Measurements from ENCODE around the gene KIRREL3.

Gene KIRREL3

GRCh38 chr11:126464796-126465195 lies 535.8 kb downstream of the KIRREL3 start:
- DNase-seq (ENCODE audit: low read depth), result no peak
- TF ChIP-seq CTCF (IDR thresholded peaks at IDR 0.05; ENCODE audit: control insufficient read depth, insufficient read depth, low read depth, low read length, missing control alignments), result no peak

GRCh38 chr11:126462422-126462821 lies 538.1 kb downstream of the KIRREL3 start:
- no peak overlapping the region for H3K4me3 ChIP-seq (ENCODE audit: control insufficient read depth, low read depth, low read length)
- no peak for TF ChIP-seq CTCF (IDR thresholded peaks at IDR 0.05; ENCODE audit: control insufficient read depth, insufficient read depth, low read depth, low read length, missing control alignments)
- no peak for DNase-seq (ENCODE audit: low read depth)

More at GRCh38 chr11:126464796-126465195, 535.8 kb downstream of the KIRREL3 start:
- H3K4me3 ChIP-seq (ENCODE audit: control insufficient read depth, low read depth, low read length), result no peak overlapping the region

GRCh38 chr11:126461996-126462395 lies 538.6 kb downstream of the KIRREL3 start:
- H3K4me3 ChIP-seq (ENCODE audit: control insufficient read depth, low read depth, low read length), result no peak overlapping the region
- no peak for DNase-seq (ENCODE audit: low read depth)
- TF ChIP-seq CTCF (IDR thresholded peaks at IDR 0.05; ENCODE audit: control insufficient read depth, insufficient read depth, low read depth, low read length, missing control alignments), result no peak

GRCh38 chr11:126461096-126461440 lies 539.5 kb downstream of the KIRREL3 start:
- DNase-seq (ENCODE audit: low read depth), result no peak
- TF ChIP-seq CTCF (IDR thresholded peaks at IDR 0.05; ENCODE audit: control insufficient read depth, insufficient read depth, low read depth, low read length, missing control alignments), result no peak
- H3K4me3 ChIP-seq (ENCODE audit: control insufficient read depth, low read depth, low read length), result no peak overlapping the region

GRCh38 chr11:126460417-126461095 lies 540.0 kb downstream of the KIRREL3 start:
- no peak for TF ChIP-seq CTCF (IDR thresholded peaks at IDR 0.05; ENCODE audit: control insufficient read depth, insufficient read depth, low read depth, low read length, missing control alignments)
- no peak for DNase-seq (ENCODE audit: low read depth)
- H3K4me3 ChIP-seq (ENCODE audit: control insufficient read depth, low read depth, low read length), result no peak overlapping the region

- no peak for TF ChIP-seq CTCF (IDR thresholded peaks at IDR 0.05; ENCODE audit: control insufficient read depth, insufficient read depth, low read depth, low read length, missing control alignments)
- no peak overlapping the region for H3K4me3 ChIP-seq (ENCODE audit: control insufficient read depth, low read depth, low read length)
- DNase-seq (ENCODE audit: low read depth), result peak; percentile 62
These were observed 540.8 kb downstream of the KIRREL3 start for GRCh38 chr11:126459691-126460281.
